Subcutaneous adipose tissue (tissue), 4 donors: ENCODE data around the gene MPG. TPM values are rescaled to one million over a fixed set of nuclear protein-coding genes. Genes with fewer than 3 reads are reported as not detected.

Source experiments
- total RNA-seq, 4 donors: library from RNA; depleted of rRNA; stranded (reverse); fragments of >200 nt; gene quantifications; one replicate each; pipeline ENCODE4 v1.1.0, GENCODE V29; 2016
- TF ChIP-seq, protein P1 (sequence below): fragments of 450-650 bp; IDR thresholded peaks from one replicate; pipeline ENCODE4 v1.5.1; 2016; ENCODE audit warnings: low read depth, mild to moderate bottlenecking, control low read depth, antibody characterized with exemption, moderate library complexity

MPG gene
- total RNA-seq, 4 donors from 2014 or later: 50.2 to 108 (median 83.5) TPM

DNA sequence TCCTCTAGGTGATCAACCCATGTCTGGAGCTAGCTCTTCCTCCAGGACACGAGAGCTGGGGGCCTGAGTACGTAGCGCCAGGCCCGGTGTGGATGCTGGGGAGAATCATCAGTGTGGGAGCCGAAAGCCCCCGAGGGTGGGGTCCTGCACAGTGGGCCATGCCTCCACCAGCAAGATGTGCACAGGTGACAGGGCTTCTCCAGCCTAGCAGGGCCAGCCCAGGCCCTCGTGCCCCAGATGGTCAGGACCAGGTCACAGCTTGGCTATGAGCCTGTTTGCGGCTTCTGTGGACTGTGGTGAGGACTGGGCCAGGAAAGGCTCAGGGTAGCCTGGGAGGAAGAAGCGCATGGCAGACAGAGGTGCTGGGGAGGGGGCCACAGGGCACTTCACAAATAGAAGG is 7.8 kb downstream of the MPG start:
- TF ChIP-seq, protein P1, sequence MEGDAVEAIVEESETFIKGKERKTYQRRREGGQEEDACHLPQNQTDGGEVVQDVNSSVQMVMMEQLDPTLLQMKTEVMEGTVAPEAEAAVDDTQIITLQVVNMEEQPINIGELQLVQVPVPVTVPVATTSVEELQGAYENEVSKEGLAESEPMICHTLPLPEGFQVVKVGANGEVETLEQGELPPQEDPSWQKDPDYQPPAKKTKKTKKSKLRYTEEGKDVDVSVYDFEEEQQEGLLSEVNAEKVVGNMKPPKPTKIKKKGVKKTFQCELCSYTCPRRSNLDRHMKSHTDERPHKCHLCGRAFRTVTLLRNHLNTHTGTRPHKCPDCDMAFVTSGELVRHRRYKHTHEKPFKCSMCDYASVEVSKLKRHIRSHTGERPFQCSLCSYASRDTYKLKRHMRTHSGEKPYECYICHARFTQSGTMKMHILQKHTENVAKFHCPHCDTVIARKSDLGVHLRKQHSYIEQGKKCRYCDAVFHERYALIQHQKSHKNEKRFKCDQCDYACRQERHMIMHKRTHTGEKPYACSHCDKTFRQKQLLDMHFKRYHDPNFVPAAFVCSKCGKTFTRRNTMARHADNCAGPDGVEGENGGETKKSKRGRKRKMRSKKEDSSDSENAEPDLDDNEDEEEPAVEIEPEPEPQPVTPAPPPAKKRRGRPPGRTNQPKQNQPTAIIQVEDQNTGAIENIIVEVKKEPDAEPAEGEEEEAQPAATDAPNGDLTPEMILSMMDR: no peak

- TF ChIP-seq, protein P1: no peak
These were observed 8.5 kb downstream of the MPG start for GRCh38 chr16:86483-86952.

GRCh38 chr16:88613-89012 is 10.6 kb downstream of the MPG start:
- TF ChIP-seq, protein P1: no peak

- TF ChIP-seq, protein P1: no peak
These were observed 11.6 kb downstream of the MPG start for GRCh38 chr16:89391-90302.

DNA sequence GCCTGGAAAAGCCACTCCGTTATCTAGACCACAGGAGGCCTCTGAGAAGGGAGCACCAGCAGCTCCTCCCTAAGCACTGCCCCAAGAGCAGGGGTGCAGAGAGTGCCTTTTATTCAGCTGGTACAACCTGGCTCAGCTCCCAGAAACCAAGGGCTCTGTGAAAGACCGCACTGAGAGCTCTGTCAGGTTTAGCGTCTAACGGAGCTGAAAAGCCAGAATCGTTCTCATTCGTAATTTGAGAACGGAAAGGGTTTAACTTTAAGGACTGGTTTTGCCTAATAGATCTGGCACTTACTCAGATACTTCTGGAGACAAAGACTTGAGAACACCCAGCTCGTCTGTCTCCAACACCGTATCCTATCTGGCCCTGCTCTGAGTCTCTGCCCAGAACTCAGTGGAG is 13.5 kb downstream of the MPG start:
- TF ChIP-seq, protein P1: no peak

GRCh38 chr16:92431-93339 is 14.7 kb downstream of the MPG start:
- TF ChIP-seq, protein P1: no peak

- TF ChIP-seq, protein P1: no peak
These were observed 16.9 kb downstream of the MPG start for GRCh38 chr16:94918-95265.
